Cardiac fibroblast (primary cell): Measurements from ENCODE around the gene EME2.
A peak's percentile ranks its signal among the peaks of the same experiment; 100 is the strongest.

Experiments
- DNase-seq, 2 donors: peaks; one replicate each; pipeline versions ENCODE4 v3.0.0 to v3.0.0-alpha.2; 2010; ENCODE audit warnings: low read depth in 2 of 2
- H3K4me3 ChIP-seq, 2 donors: replicated peaks in 1 of 2; 1 replicate in 1 of 2; 2 replicates in 1 of 2; pipeline ENCODE4 v1.5.1; 2011; ENCODE audit warnings: low read depth in 2 of 2, low read length in 2 of 2, mild to moderate bottlenecking in 2 of 2, moderate library complexity in 1 of 2
- CTCF ChIP-seq: IDR thresholded peaks from one replicate; pipeline ENCODE4 v1.5.1; 2011; ENCODE audit warnings: low read depth, mild to moderate bottlenecking, low read length, inconsistent platforms

The EME2 gene

GRCh38 chr16:1779234-1779701 is 6.7 kb downstream of the EME2 start:
- no peak overlapping the region for H3K4me3 ChIP-seq
- no peak for TF ChIP-seq CTCF
- DNase-seq = no peak

DNA sequence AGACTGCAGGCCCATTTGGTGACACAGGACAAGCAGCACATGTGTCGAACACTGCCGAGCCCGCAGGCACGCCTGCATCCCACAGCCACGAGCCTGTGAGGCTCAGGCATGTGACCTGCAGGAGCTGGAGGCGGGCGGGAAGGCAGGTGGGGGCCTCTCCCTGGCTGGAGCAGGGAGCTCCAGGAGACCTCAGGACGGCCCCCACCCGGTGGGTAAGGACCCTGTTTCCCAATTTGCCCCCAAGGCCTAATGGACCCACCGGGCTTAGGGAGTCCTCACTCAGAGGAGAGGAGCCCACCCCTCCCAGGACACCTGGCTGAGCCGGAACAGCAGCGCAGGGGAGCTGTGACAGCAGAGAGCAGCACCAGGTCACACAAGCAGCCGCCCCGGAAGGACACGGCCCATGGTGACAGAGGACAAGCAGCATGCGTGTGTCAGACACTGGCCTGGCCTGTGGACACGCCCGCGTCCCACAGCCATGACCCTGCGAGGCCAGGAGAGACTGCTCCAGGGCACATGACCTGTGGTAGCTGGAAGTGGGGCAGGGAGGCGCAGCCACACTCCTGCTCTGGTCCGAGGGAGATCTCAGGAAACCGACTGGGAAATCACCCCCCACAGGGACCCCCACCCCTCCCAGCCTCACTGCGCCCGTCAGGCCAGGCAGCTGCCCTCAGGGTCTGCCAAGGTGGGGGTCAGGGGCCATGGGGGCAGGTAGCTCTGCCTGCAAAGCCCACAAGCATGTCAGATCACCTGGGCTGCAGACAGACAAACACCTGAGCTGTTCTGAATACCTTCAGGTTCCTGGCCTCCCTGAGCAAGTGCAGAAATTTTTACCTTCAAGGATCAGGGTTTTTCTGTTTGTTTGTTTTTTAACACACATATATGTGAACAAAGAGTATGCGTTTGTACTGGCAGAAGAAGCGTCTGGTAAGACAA is 7.4 kb downstream of the EME2 start:
- no peak for DNase-seq
- TF ChIP-seq CTCF = no peak
- no peak overlapping the region for H3K4me3 ChIP-seq

GRCh38 chr16:1780677-1781072 is 8.1 kb downstream of the EME2 start:
- TF ChIP-seq CTCF = no peak
- H3K4me3 ChIP-seq = no peak overlapping the region
- DNase-seq = no peak

- DNase-seq = no peak
Observed at GRCh38 chr16:1781254-1781653, 8.6 kb downstream of the EME2 start.

GRCh38 chr16:1781758-1782407 is 9.3 kb downstream of the EME2 start:
- H3K4me3 ChIP-seq = peak overlapping the region; percentile 78 to 80
- peak in 1 of 2 donors; percentile 28 for DNase-seq
- TF ChIP-seq CTCF = peak; percentile 20

More at GRCh38 chr16:1781254-1781653, 8.6 kb downstream of the EME2 start:
- no peak for TF ChIP-seq CTCF
- H3K4me3 ChIP-seq = peak overlapping the region; percentile 78 to 80

DNA sequence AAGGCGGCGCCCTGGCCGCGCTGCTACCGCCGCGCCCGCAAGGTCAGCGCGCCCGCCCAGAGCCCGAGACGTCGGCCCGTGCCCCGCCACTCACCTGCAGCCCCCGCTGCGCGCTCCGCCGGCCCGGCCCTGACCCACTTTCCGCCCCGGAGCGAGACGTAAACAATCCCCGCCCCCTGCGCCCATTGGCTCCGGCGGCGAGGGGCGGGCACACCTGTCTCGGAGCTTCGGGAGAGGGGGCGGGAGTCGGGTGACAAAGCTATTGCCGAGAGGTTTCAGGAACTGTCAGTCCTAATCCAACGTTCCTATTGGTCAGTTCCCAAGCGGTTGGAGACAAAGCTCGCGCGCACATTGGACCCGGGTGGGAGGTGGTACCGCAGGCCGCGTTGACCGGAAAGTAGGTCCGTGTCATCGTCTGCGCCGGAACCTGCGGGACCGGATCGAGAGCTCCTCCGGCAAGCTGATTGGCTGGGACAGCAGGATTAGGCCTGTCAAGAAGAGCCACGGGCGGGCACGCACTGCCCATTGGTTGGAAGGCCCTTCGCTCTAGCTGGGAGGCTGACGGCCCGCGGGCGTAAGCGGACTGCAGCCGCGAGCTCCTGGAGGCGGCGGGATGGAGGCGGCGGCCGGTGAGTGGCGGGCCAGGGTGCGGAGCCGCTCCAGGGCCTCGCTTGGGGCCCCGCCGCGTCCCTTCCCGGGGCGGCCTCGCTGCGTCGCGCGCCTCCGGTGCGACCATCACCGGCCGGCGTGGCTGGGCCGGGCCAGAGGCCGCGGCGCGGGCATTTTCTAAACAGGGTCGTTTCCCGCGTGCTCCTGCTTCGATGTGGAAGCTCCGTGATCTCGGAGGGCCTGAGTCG is 10.0 kb downstream of the EME2 start, which contains the start of the genes NUBP2 and SPSB3:
NUBP2 (plus strand) TSS at position 553 of the 857 bp plus-strand sequence; CDS start at position 614, 61 bp downstream.
SPSB3 (minus strand) TSS at position 164 of the 857 bp plus-strand sequence. CDS start 1,088 bp downstream, outside the sequence.
- peak within 1 kb of the TSS; percentile 80 to 89 for H3K4me3 ChIP-seq
- no peak for TF ChIP-seq CTCF
- peak; percentile 100 for DNase-seq
